ENCODE measurements around the gene CDH23.

Gene CDH23

GRCh38 chr10:71795248-71795647, 398.5 kb downstream of the CDH23 start:
- no peaks in the 10 kb centered on the region for H3K36me3 Mint-ChIP-seq (ENCODE audit: low read depth)
- DNase-seq: no peak
- H3K4me3 Mint-ChIP-seq: no peak overlapping the region
- no peaks in the 10 kb centered on the region for H3K9me3 Mint-ChIP-seq
- peaks cover 24% of the 10 kb centered on the region for H3K4me1 Mint-ChIP-seq (ENCODE audit: low read depth)
- H3K27ac Mint-ChIP-seq: no peak overlapping the region
- H3K27me3 Mint-ChIP-seq: no peaks in the 10 kb centered on the region

DNA sequence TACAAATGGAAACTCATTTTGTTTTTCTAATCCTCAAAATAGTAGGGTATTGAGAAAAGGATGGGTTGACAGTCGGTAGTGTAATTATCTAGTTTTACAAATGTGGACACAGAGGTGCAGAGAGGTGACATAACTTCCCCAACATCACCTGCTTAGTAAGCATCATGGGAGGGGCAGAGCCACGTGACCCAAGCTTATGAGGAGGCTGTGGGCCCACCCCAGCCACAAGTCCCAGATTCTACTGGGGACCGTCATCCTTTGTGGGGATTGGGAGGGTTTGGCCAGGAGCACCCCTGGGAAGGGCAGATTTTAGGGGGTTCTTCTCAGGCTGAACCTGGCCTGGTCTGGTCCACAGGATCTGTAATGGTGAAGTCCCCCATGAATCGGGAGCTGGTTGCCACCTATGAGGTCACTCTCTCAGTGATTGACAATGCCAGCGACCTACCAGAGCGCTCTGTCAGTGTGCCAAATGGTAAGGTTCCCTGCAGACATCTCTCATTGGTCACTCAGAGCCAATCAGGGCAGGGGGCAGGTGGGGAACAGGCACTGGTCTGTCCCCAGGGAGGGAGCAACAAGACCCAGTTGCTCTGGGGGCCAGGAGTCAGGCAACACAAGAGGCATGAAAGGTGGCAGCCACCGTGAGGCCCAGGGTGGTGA, 400.2 kb downstream of the CDH23 start:
- Mint-ChIP-seq H3K4me3 (no peak overlapping the region), H3K27me3 (no peaks in the 10 kb centered on the region), H3K27ac (no peak overlapping the region), H3K4me1 (ENCODE audit: low read depth) (peaks cover 16% of the 10 kb centered on the region), H3K9me3 (no peaks in the 10 kb centered on the region), H3K36me3 (ENCODE audit: low read depth) (no peaks in the 10 kb centered on the region)
- DNase-seq: no peak

- Mint-ChIP-seq H3K27me3 (no peaks in the 10 kb centered on the region), H3K4me3 (no peak overlapping the region), H3K4me1 (ENCODE audit: low read depth) (peaks cover 16% of the 10 kb centered on the region), H3K36me3 (ENCODE audit: low read depth) (no peaks in the 10 kb centered on the region), H3K9me3 (no peaks in the 10 kb centered on the region), H3K27ac (no peak overlapping the region)
- no peak for DNase-seq
Measured at GRCh38 chr10:71797533-71798307, 401.0 kb downstream of the CDH23 start.

- Mint-ChIP-seq H3K27ac (no peak overlapping the region), H3K4me3 (no peak overlapping the region), H3K36me3 (ENCODE audit: low read depth) (no peaks in the 10 kb centered on the region), H3K4me1 (ENCODE audit: low read depth) (peaks cover 16% of the 10 kb centered on the region), H3K27me3 (no peaks in the 10 kb centered on the region), H3K9me3 (no peaks in the 10 kb centered on the region)
- DNase-seq: no peak
Measured at GRCh38 chr10:71798308-71798624, 401.5 kb downstream of the CDH23 start.

DNA sequence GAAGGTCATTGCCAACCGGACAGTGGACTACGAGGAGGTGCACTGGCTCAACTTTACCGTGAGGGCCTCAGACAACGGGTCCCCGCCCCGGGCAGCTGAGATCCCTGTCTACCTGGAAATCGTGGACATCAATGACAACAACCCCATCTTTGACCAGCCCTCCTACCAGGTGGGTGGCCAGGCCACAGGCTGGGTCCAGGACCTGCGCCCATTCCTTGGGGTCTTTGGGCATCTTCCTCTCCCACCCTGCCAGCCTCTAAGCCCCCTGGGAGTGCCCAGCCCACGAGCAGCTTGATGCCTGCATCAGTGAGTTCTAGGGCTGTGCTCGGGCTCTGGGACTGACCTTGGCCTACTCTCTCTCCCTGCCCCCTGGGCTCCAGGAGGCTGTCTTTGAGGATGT, 402.4 kb downstream of the CDH23 start:
- no peak overlapping the region for H3K27ac Mint-ChIP-seq
- H3K9me3 Mint-ChIP-seq: no peaks in the 10 kb centered on the region
- DNase-seq: no peak
- H3K36me3 Mint-ChIP-seq (ENCODE audit: low read depth): no peaks in the 10 kb centered on the region
- no peaks in the 10 kb centered on the region for H3K27me3 Mint-ChIP-seq
- H3K4me1 Mint-ChIP-seq (ENCODE audit: low read depth): peaks cover 16% of the 10 kb centered on the region
- H3K4me3 Mint-ChIP-seq: no peak overlapping the region

- no peaks in the 10 kb centered on the region for H3K27me3 Mint-ChIP-seq
- no peak overlapping the region for H3K4me3 Mint-ChIP-seq
- H3K9me3 Mint-ChIP-seq: no peaks in the 10 kb centered on the region
- peaks cover 16% of the 10 kb centered on the region for H3K4me1 Mint-ChIP-seq (ENCODE audit: low read depth)
- no peak for DNase-seq
- no peaks in the 10 kb centered on the region for H3K36me3 Mint-ChIP-seq (ENCODE audit: low read depth)
- no peak overlapping the region for H3K27ac Mint-ChIP-seq
Measured at GRCh38 chr10:71799608-71800453, 403.1 kb downstream of the CDH23 start.

GRCh38 chr10:71801361-71801760, 404.6 kb downstream of the CDH23 start:
- Mint-ChIP-seq H3K36me3 (ENCODE audit: low read depth) (no peaks in the 10 kb centered on the region), H3K9me3 (no peaks in the 10 kb centered on the region), H3K4me1 (ENCODE audit: low read depth) (peaks cover 16% of the 10 kb centered on the region), H3K27me3 (no peaks in the 10 kb centered on the region), H3K4me3 (no peak overlapping the region), H3K27ac (no peak overlapping the region)
- DNase-seq: no peak

GRCh38 chr10:71802235-71802634, 405.5 kb downstream of the CDH23 start:
- H3K27me3 Mint-ChIP-seq: no peaks in the 10 kb centered on the region
- no peak overlapping the region for H3K27ac Mint-ChIP-seq
- no peaks in the 10 kb centered on the region for H3K9me3 Mint-ChIP-seq
- no peaks in the 10 kb centered on the region for H3K36me3 Mint-ChIP-seq (ENCODE audit: low read depth)
- no peak for DNase-seq
- no peak overlapping the region for H3K4me3 Mint-ChIP-seq
- H3K4me1 Mint-ChIP-seq (ENCODE audit: low read depth): peaks cover 7% of the 10 kb centered on the region

DNA sequence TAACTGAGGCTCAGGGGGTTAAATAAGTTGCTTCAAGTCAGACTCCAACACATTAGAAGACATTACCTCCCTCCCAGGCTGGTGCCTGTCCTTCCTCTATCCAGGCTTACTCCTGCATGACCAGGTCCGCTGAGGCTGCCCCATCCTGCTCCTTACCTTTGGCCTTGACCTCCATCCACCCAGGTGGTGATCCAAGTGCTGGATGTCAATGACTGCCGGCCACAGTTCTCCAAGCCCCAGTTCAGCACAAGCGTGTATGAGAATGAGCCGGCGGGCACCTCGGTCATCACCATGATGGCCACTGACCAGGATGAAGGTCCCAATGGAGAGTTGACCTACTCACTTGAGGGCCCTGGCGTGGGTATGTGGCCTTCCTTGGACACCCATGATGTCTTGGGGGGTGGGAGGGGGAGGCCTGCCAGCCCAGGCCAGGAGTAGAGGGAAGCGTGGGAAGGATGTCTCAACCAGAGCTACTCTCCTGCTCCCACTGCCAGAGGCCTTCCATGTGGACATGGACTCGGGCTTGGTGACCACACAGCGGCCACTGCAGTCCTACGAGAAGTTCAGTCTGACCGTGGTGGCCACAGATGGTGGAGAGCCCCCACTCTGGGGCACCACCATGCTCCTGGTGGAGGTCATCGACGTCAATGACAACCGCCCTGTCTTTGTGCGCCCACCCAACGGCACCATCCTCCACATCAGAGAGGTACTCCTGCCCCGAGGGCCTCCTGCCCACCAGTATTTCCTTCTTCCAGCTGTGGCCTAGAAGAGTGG, 406.2 kb downstream of the CDH23 start:
- Mint-ChIP-seq H3K4me3 (no peak overlapping the region), H3K4me1 (ENCODE audit: low read depth) (peaks cover under 1% of the 10 kb centered on the region), H3K36me3 (ENCODE audit: low read depth) (no peaks in the 10 kb centered on the region), H3K9me3 (no peaks in the 10 kb centered on the region), H3K27me3 (no peaks in the 10 kb centered on the region), H3K27ac (no peak overlapping the region)
- no peak for DNase-seq

GRCh38 chr10:71804077-71804476, 407.4 kb downstream of the CDH23 start:
- Mint-ChIP-seq H3K4me3 (no peak overlapping the region), H3K27me3 (no peaks in the 10 kb centered on the region), H3K27ac (no peak overlapping the region), H3K9me3 (no peaks in the 10 kb centered on the region), H3K36me3 (ENCODE audit: low read depth) (no peaks in the 10 kb centered on the region), H3K4me1 (ENCODE audit: low read depth) (no peaks in the 10 kb centered on the region)
- DNase-seq: no peak

GRCh38 chr10:71805776-71806703, 409.3 kb downstream of the CDH23 start:
- no peaks in the 10 kb centered on the region for H3K4me1 Mint-ChIP-seq (ENCODE audit: low read depth)
- H3K9me3 Mint-ChIP-seq: no peaks in the 10 kb centered on the region
- H3K4me3 Mint-ChIP-seq: no peak overlapping the region
- no peaks in the 10 kb centered on the region for H3K27me3 Mint-ChIP-seq
- no peaks in the 10 kb centered on the region for H3K36me3 Mint-ChIP-seq (ENCODE audit: low read depth)
- DNase-seq: no peak
- H3K27ac Mint-ChIP-seq: no peak overlapping the region

- Mint-ChIP-seq H3K9me3 (no peaks in the 10 kb centered on the region), H3K27me3 (no peaks in the 10 kb centered on the region), H3K27ac (no peak overlapping the region), H3K4me3 (no peak overlapping the region), H3K4me1 (ENCODE audit: low read depth) (peaks cover 1% of the 10 kb centered on the region), H3K36me3 (ENCODE audit: low read depth) (no peaks in the 10 kb centered on the region)
- no peak for DNase-seq
Measured at GRCh38 chr10:71806704-71807556, 410.2 kb downstream of the CDH23 start.
